Neuronal stem cell (in vitro differentiated cells): ENCODE measurements around the gene NNT.

Source experiments
- DNase-seq: peaks from one replicate; pipeline ENCODE4 v3.0.0-alpha.2; 2013; ENCODE audit warnings: low spot score
- H2AFZ ChIP-seq: one replicate; pipeline ENCODE4 v1.6.1; 2013; ENCODE audit warnings: mild to moderate bottlenecking, low read length, inconsistent platforms
- H2AK5ac ChIP-seq: 2 replicates; pipeline ENCODE4 v1.6.1; 2013; ENCODE audit warnings: low read depth, mild to moderate bottlenecking, inconsistent platforms, low read length, moderate library complexity, mixed read lengths
- H2BK120ac ChIP-seq: 2 replicates; pipeline ENCODE4 v1.6.1; 2013; ENCODE audit warnings: low read depth, mild to moderate bottlenecking, inconsistent platforms, low read length, moderate library complexity, mixed read lengths
- H2BK12ac ChIP-seq: one replicate; pipeline ENCODE4 v1.6.1; 2013; ENCODE audit warnings: low read length, inconsistent platforms
- H2BK15ac ChIP-seq: 2 replicates; pipeline ENCODE4 v1.6.1; 2013; ENCODE audit warnings: mild to moderate bottlenecking, low read length, inconsistent platforms, mixed read lengths
- H2BK5ac ChIP-seq: one replicate; pipeline ENCODE4 v1.6.1; 2013; ENCODE audit warnings: inconsistent platforms, mild to moderate bottlenecking, low read length, moderate library complexity
- H3K14ac ChIP-seq: one replicate; pipeline ENCODE4 v1.6.1; 2013; ENCODE audit warnings: low read length, inconsistent platforms
- H3K18ac ChIP-seq: 2 replicates; pipeline ENCODE4 v1.6.1; 2013; ENCODE audit warnings: low read length, inconsistent platforms
- H3K23ac ChIP-seq: 2 replicates; pipeline ENCODE4 v1.6.1; 2013; ENCODE audit warnings: low read depth, mild to moderate bottlenecking, mixed read lengths, low read length, inconsistent platforms; ENCODE audit not compliant: poor library complexity
- H3K27ac ChIP-seq: replicated peaks from 3 replicates; pipeline ENCODE4 v1.5.1; 2013; ENCODE audit warnings: low read length, inconsistent platforms
- H3K27me3 ChIP-seq, 3 experiments: 2 replicates each; pipeline ENCODE4 v1.6.1; 2013; ENCODE audit warnings: low read length in 3 of 3, mild to moderate bottlenecking in 2 of 3, inconsistent platforms in 1 of 3, low read depth in 1 of 3, mixed read lengths in 1 of 3, moderate library complexity in 1 of 3; ENCODE audit not compliant: control insufficient read depth in 3 of 3, insufficient read depth in 3 of 3
- H3K36me3 ChIP-seq, 2 donors: replicated peaks in 1 of 2; 2 replicates each; pipeline ENCODE4 v1.6.1; 2013; ENCODE audit warnings: low read length in 2 of 2; ENCODE audit not compliant: control insufficient read depth in 2 of 2, insufficient read depth in 2 of 2
- H3K4ac ChIP-seq: 2 replicates; pipeline ENCODE4 v1.6.1; 2013; ENCODE audit warnings: inconsistent platforms, mild to moderate bottlenecking, low read length, moderate library complexity
- H3K4me1 ChIP-seq, 2 donors: 1 replicate in 1 of 2; 2 replicates in 1 of 2; pipeline ENCODE4 v1.6.1; 2013; ENCODE audit warnings: low read length in 2 of 2, low read depth in 1 of 2; ENCODE audit not compliant: control insufficient read depth in 2 of 2, insufficient read depth in 1 of 2
- H3K4me2 ChIP-seq: one replicate; pipeline ENCODE4 v1.6.1; 2013; ENCODE audit warnings: mild to moderate bottlenecking, low read length, inconsistent platforms; ENCODE audit not compliant: insufficient read depth, poor library complexity, severe bottlenecking
- H3K4me3 ChIP-seq, 2 donors: 2 replicates each; pipeline ENCODE4 v1.5.1; 2013; ENCODE audit warnings: low read length in 2 of 2, mild to moderate bottlenecking in 2 of 2, inconsistent platforms in 1 of 2, moderate library complexity in 1 of 2
- H3K79me1 ChIP-seq: one replicate; pipeline ENCODE4 v1.6.1; 2013; ENCODE audit warnings: low read depth, mild to moderate bottlenecking, inconsistent platforms, low read length, moderate library complexity
- H3K9ac ChIP-seq: one replicate; pipeline ENCODE4 v1.6.1; 2013; ENCODE audit warnings: mild to moderate bottlenecking, low read depth, low read length, inconsistent platforms; ENCODE audit not compliant: poor library complexity
- H3K9me3 ChIP-seq, 2 donors: replicated peaks in 1 of 2; 2 replicates each; pipeline versions ENCODE3 to v1.6.1; 2013; ENCODE audit warnings: low read length in 2 of 2, mild to moderate bottlenecking in 2 of 2, inconsistent platforms in 1 of 2, low read depth in 1 of 2, mixed read lengths in 1 of 2, moderate library complexity in 1 of 2; ENCODE audit not compliant: control insufficient read depth in 2 of 2, insufficient read depth in 1 of 2
- H4K8ac ChIP-seq: one replicate; pipeline ENCODE4 v1.6.1; 2013; ENCODE audit warnings: low read depth, mild to moderate bottlenecking, inconsistent platforms, low read length, moderate library complexity
- H4K91ac ChIP-seq: one replicate; pipeline ENCODE4 v1.6.1; 2013; ENCODE audit warnings: low read length, low read depth, mild to moderate bottlenecking, inconsistent platforms; ENCODE audit not compliant: poor library complexity
- WGBS, 2 donors: extraction: QIAGEN DNeasy Blood & Tissue Kit; methylation state at CpG; one replicate each; pipeline ENCODE4 v1.1.7; 2013; ENCODE audit warnings: missing lambda C conversion rate in 2 of 2, mixed read lengths in 1 of 2; ENCODE audit not compliant: insufficient read length in 2 of 2, insufficient replicate concordance in 1 of 2; ENCODE audit errors: extremely low coverage in 2 of 2; 5-methylcytosine and 5-hydroxymethylcytosine counted together

The NNT gene

DNA sequence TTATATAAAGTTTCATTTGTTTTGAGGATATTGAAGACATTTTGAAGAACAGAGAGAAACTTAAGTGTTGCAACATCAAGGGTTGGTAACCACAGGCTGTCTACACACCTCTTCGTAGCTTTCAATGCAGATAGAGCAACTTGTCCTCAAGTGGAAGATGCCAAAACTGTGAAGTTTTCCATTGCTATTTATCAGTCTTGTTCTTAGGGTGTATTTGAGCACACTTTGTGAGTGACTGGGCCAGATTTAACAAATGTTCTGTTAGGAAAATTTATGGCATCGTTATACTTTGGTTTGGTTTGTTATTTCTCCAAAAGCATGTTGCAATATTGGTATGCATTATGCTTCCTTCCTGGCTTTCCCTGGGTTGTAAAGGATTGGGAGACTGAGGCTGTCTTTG, 31.6 kb downstream of the NNT start:
- Histone ChIP-seq H3K14ac (no peak overlapping the region), H2BK5ac (no peak overlapping the region), H3K27me3 (no peaks in the 10 kb centered on the region), H3K23ac (no peak overlapping the region), H2BK12ac (no peak overlapping the region), H2AK5ac (no peak overlapping the region), H3K36me3 (peaks cover 0 to 72% of the 10 kb centered on the region in 2 donors), H2BK15ac (no peak overlapping the region), H3K9ac (no peak overlapping the region), H4K91ac (no peak overlapping the region), H3K18ac (no peak overlapping the region), H3K27ac (no peak overlapping the region), H2AFZ (no peak overlapping the region), H3K4me1 (no peaks in the 10 kb centered on the region), H3K4ac (no peak overlapping the region), H3K4me3 (no peak overlapping the region), H3K4me2 (no peak overlapping the region), H2BK120ac (no peak overlapping the region), H4K8ac (no peak overlapping the region), H3K9me3 (peaks cover 0 to 3% of the 10 kb centered on the region in 2 donors), H3K79me1 (no peaks in the 10 kb centered on the region)
- WGBS, 2 donors = no CpG with 5 or more reads among the region's 2 CpGs
- no peak for DNase-seq

DNA sequence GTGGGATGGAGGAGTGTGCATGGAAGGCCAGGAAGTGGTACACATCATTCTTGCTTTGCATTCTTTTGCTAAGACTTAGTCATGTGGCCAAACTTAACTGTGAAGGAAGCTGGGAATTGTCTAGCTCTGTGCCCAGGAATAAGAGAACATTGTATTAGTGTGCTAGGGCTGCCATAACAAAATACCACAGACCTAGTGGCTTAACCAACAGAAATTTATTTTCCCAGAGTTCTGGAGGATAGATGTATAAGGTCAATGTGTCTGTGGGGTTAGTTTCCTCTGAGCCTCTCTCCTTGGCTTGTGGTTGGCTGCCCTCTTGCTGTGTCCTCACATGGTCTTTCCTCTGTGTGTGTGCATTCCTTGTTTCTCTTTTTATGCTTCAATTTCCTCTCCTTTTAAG, 32.4 kb downstream of the NNT start:
- Histone ChIP-seq H3K27ac (no peak overlapping the region), H3K27me3 (no peaks in the 10 kb centered on the region), H2BK120ac (no peak overlapping the region), H3K18ac (no peak overlapping the region), H3K4me1 (no peaks in the 10 kb centered on the region), H2BK12ac (no peak overlapping the region), H3K9ac (no peak overlapping the region), H3K14ac (no peak overlapping the region), H2BK5ac (no peak overlapping the region), H4K91ac (no peak overlapping the region), H2AK5ac (no peak overlapping the region), H3K4me2 (no peak overlapping the region), H3K9me3 (peaks cover 0 to 3% of the 10 kb centered on the region in 2 donors), H2AFZ (no peak overlapping the region), H4K8ac (no peak overlapping the region), H3K79me1 (no peaks in the 10 kb centered on the region), H2BK15ac (no peak overlapping the region), H3K4ac (no peak overlapping the region), H3K23ac (no peak overlapping the region), H3K4me3 (no peak overlapping the region), H3K36me3 (peaks cover 0 to 75% of the 10 kb centered on the region in 2 donors)
- no peak for DNase-seq

DNA sequence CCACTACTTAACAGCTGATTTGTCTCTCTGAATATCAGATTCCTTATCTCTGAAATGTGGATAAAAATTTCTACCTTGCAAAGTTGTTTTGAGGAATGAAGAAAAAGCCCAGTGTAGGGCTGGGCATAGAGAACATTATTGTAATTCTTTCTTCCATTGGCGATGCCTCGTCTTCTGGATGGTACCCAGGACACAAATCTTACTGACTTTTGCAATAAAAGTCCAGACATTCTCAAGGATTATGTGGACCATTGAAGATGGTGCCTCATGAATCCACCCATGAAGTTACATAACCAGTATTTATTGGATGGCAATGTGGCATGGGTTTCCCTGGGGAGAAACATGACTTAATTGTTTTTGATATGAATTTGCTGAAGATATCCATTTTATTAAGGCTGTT, 33.1 kb downstream of the NNT start:
- Histone ChIP-seq H3K79me1 (no peaks in the 10 kb centered on the region), H3K9me3 (peaks cover 0 to 3% of the 10 kb centered on the region in 2 donors), H2BK15ac (no peak overlapping the region), H2AK5ac (no peak overlapping the region), H3K14ac (no peak overlapping the region), H3K27me3 (no peaks in the 10 kb centered on the region), H4K91ac (no peak overlapping the region), H2BK12ac (no peak overlapping the region), H3K4ac (no peak overlapping the region), H2BK120ac (no peak overlapping the region), H3K23ac (no peak overlapping the region), H3K9ac (no peak overlapping the region), H3K36me3 (peaks cover 0 to 70% of the 10 kb centered on the region in 2 donors), H3K27ac (no peak overlapping the region), H3K4me1 (no peaks in the 10 kb centered on the region), H2BK5ac (no peak overlapping the region), H3K18ac (no peak overlapping the region), H3K4me3 (no peak overlapping the region), H3K4me2 (no peak overlapping the region), H4K8ac (no peak overlapping the region), H2AFZ (no peak overlapping the region)
- no peak for DNase-seq
- WGBS, 2 donors = no CpG with 5 or more reads among the region's 2 CpGs

DNA sequence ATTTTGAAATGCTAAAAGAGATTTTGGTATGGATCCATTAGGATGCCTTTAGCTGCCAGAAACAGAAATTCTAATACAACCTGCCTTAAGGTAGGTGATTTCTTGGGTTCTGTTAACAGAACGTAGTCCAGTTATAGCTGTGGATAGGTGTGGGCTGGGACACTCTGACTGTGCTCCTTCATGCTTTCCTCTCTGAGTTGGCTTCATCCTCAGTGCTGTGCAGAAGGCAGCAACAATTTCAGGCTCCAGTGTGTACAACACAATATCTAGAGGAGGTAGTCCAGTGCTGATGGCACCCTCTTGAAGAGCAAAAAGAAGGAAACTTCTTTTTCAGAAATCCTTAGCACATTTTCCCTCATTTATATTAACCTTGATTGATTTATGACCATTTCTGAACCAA, 34.4 kb downstream of the NNT start:
- Histone ChIP-seq H3K79me1 (no peaks in the 10 kb centered on the region), H3K23ac (no peak overlapping the region), H2BK15ac (no peak overlapping the region), H3K36me3 (peaks cover 0 to 62% of the 10 kb centered on the region in 2 donors), H2BK5ac (no peak overlapping the region), H3K14ac (no peak overlapping the region), H3K4me3 (no peak overlapping the region), H3K9me3 (peaks cover 0 to 3% of the 10 kb centered on the region in 2 donors), H3K4me1 (no peaks in the 10 kb centered on the region), H3K9ac (no peak overlapping the region), H4K91ac (no peak overlapping the region), H3K4ac (no peak overlapping the region), H3K4me2 (no peak overlapping the region), H3K27ac (no peak overlapping the region), H3K27me3 (no peaks in the 10 kb centered on the region), H3K18ac (no peak overlapping the region), H4K8ac (no peak overlapping the region), H2BK12ac (no peak overlapping the region), H2AFZ (no peak overlapping the region), H2BK120ac (no peak overlapping the region), H2AK5ac (no peak overlapping the region)
- no CpG with 5 or more reads among the region's 1 CpG for WGBS, 2 donors
- DNase-seq = no peak
